NT2/D1 (cell line): Measurements from ENCODE around the gene SLC9C2.

ENCODE experiments used
- DNase-seq: peaks from one replicate; pipeline ENCODE4 v3.0.0-alpha.2; 2011; ENCODE audit warnings: low read depth, low spot score
- H3K27me3 ChIP-seq: 2 replicates; pipeline ENCODE4 v1.6.0; 2011; ENCODE audit warnings: mild to moderate bottlenecking; ENCODE audit not compliant: insufficient read length, insufficient read depth
- H3K36me3 ChIP-seq: 2 replicates; pipeline ENCODE4 v1.6.1; 2011; ENCODE audit warnings: mild to moderate bottlenecking, low read length, mixed read lengths; ENCODE audit not compliant: insufficient read depth, insufficient read length
- H3K4me1 ChIP-seq: 2 replicates; pipeline ENCODE4 v1.5.1; 2011; ENCODE audit not compliant: insufficient read depth, insufficient read length
- H3K4me3 ChIP-seq: 2 replicates; pipeline ENCODE4 v1.5.1; 2011; ENCODE audit warnings: low read depth; ENCODE audit not compliant: insufficient read length
- H3K9ac ChIP-seq: 2 replicates; pipeline ENCODE4 v1.6.0; 2011; ENCODE audit warnings: low read depth; ENCODE audit not compliant: insufficient read length
- H3K9me3 ChIP-seq: 2 replicates; pipeline ENCODE4 v1.5.1; 2011; ENCODE audit warnings: mild to moderate bottlenecking, low read length; ENCODE audit not compliant: insufficient read depth
- SUZ12 ChIP-seq: IDR thresholded peaks from 2 replicates; pipeline ENCODE4 v1.6.1; 2011; ENCODE audit not compliant: insufficient read length, insufficient read depth; ENCODE audit errors: extremely low read depth
- YY1 ChIP-seq: IDR thresholded peaks from 2 replicates; pipeline ENCODE4 v1.6.1; 2011; ENCODE audit not compliant: insufficient read length, insufficient read depth
- ZNF274 ChIP-seq: IDR thresholded peaks from 2 replicates; pipeline ENCODE4 v1.6.1; 2011; ENCODE audit warnings: mild to moderate bottlenecking, low read depth, low read length

Gene SLC9C2

DNA sequence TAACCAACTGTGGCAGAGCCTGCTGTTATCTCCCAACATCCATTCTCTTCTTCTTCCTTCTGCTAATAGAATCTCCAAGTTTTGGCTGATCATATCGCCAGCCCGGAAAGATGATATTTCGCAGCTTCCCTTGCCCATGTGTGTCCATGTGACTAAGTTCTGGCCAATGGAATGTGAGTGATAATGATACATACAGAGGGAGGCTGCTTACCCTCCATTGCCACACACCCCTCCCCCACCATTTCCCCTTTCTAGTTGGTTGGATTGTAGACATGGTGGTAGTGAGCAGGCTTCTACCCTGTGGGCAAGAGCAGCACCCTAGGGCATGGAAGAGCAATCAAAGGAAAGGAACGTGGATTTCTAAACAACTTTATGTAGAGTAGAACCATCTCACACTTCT is 48.8 kb downstream of the SLC9C2 start:
- no peak for DNase-seq
- H3K4me1 ChIP-seq: no peaks in the 10 kb centered on the region
- H3K27me3 ChIP-seq: no peaks in the 10 kb centered on the region
- H3K4me3 ChIP-seq: no peak overlapping the region
- TF ChIP-seq ZNF274: no peak
- no peak for TF ChIP-seq SUZ12
- no peak for TF ChIP-seq YY1
- H3K9ac ChIP-seq: no peak overlapping the region
- no peaks in the 10 kb centered on the region for H3K9me3 ChIP-seq
- H3K36me3 ChIP-seq: no peaks in the 10 kb centered on the region

DNA sequence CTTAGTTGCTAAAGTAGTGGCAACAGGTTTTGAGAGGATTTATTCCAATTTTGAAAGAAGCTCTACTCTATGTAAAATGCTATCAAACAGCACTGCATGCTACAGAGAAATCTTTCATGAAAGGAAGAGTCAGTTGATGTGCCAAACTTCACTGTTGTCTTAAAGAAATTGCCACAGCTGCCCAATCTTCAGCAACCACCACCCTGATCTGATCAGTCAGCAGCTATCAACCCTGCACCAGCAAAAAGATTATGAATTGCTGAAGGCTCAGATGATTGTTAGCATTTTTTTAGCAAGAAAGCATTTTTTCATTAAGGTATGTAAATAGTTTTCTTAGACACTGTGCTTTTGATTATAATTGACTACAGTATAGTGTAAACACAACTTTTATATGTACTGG is 49.6 kb downstream of the SLC9C2 start:
- Histone ChIP-seq H3K27me3 (no peaks in the 10 kb centered on the region), H3K4me1 (no peaks in the 10 kb centered on the region), H3K9ac (no peak overlapping the region), H3K4me3 (no peak overlapping the region), H3K36me3 (no peaks in the 10 kb centered on the region), H3K9me3 (no peaks in the 10 kb centered on the region)
- no peak for DNase-seq
- TF ChIP-seq ZNF274: no peak
- no peak for TF ChIP-seq SUZ12
- TF ChIP-seq YY1: no peak

DNA sequence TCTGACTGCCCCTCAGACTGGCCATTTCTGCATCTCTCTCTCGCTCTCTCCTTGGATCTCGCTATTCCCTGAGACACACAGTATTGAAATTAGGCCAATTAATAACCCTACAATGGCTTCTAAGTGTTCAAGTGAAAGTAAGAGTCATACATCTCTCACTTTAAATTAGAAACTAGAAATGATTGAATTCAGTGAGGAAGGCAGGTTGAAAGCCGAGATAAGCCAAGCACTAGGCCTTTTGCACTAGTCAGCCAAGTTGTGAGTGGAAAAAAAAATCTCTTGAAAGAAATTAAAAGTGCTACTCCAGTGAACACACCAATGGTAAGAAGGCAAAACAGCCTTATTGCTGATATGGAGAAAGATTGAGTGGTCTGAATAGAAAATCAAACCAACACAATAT is 51.2 kb downstream of the SLC9C2 start:
- H3K9me3 ChIP-seq: no peaks in the 10 kb centered on the region
- no peaks in the 10 kb centered on the region for H3K4me1 ChIP-seq
- no peaks in the 10 kb centered on the region for H3K36me3 ChIP-seq
- DNase-seq: no peak
- no peaks in the 10 kb centered on the region for H3K27me3 ChIP-seq
- H3K4me3 ChIP-seq: no peak overlapping the region
- H3K9ac ChIP-seq: no peak overlapping the region
- TF ChIP-seq YY1: no peak
- no peak for TF ChIP-seq ZNF274
- TF ChIP-seq SUZ12: no peak

DNA sequence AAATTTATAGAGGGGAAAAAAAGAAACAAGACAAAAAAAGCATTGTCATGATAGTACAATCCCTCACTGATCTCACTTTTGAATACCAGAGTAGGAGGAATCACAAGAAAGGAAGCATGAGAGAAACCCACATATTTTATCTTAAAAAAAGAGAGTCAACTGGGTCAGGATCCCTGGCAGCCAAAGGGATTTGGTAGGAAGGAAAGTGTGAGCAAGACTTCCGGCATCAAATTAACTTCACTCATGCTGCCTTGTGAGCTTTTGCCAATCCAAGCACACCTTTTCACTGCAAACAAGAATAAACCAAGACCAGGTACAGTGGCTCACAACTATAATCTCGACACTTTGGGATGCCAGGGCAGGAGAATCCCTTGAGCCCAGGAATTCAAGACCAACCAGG is 53.1 kb downstream of the SLC9C2 start:
- Histone ChIP-seq H3K9me3 (no peaks in the 10 kb centered on the region), H3K9ac (no peak overlapping the region), H3K27me3 (no peaks in the 10 kb centered on the region), H3K36me3 (no peaks in the 10 kb centered on the region), H3K4me3 (no peak overlapping the region), H3K4me1 (no peaks in the 10 kb centered on the region)
- no peak for TF ChIP-seq YY1
- no peak for TF ChIP-seq SUZ12
- no peak for TF ChIP-seq ZNF274
- DNase-seq: no peak

DNA sequence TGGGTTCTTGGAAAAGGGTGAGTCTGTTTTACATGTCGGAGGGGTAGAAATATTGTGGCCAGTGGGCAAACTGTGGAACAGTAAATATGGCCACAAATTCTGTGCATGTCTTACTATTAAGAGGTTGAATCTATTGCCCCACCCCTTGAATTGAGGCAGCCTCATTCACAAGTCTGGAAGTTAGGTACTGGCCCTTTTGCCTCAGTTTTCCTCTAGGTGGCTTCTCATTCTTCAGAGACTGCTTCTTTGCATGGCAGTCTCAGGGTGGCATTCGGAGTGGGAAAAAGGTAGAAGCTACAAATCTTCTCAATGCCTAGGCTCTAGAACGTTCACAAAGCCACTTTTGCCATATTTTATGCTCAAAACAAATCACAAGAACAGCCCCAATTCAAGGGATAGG is 57.2 kb downstream of the SLC9C2 start:
- Histone ChIP-seq H3K27me3 (no peaks in the 10 kb centered on the region), H3K4me1 (no peaks in the 10 kb centered on the region), H3K4me3 (no peak overlapping the region), H3K9ac (no peak overlapping the region), H3K36me3 (no peaks in the 10 kb centered on the region), H3K9me3 (no peaks in the 10 kb centered on the region)
- DNase-seq: no peak
- TF ChIP-seq SUZ12: no peak
- TF ChIP-seq ZNF274: no peak
- TF ChIP-seq YY1: no peak

DNA sequence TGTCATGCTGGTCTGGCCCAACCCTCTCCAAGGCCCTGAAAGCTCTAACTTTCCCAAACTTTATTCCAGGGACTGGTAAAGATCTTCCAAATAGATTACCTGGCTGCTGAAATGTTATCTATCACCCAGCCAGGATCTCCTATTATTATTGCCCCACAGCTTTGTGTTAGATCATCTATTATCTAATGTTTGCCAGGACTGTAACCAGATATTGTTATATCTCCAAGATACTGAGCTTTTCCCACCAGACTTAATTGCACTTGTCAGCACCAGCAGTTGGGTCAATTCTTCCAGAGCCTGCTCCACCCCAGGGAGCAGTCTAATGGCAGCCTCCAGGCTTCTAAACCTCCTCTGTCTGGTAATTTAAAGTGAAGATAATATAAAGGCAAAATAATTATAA is 66.6 kb downstream of the SLC9C2 start:
- no peaks in the 10 kb centered on the region for H3K27me3 ChIP-seq
- H3K9me3 ChIP-seq: no peaks in the 10 kb centered on the region
- DNase-seq: no peak
- H3K4me1 ChIP-seq: no peaks in the 10 kb centered on the region
- H3K4me3 ChIP-seq: no peak overlapping the region
- H3K9ac ChIP-seq: no peak overlapping the region
- TF ChIP-seq ZNF274: no peak
- no peak for TF ChIP-seq SUZ12
- no peak for TF ChIP-seq YY1
- no peaks in the 10 kb centered on the region for H3K36me3 ChIP-seq

DNA sequence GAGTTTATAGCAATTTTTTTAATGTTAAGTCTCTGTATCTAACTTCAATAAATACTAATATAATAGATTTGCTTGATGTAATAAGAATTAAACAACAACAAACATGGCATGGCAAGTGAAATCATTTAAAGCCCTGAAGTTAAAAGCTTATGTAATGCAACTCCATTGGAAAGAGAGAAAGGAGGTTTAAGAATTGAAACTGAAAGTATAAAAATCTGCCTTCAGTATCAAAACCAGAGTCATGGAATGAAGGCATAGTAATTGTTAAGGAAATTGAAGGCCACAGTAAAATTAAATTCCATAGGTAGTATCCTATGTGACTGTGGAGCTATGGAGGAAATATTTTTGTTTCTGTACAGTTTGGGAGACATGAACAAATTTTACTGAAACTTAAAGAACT is 70.6 kb downstream of the SLC9C2 start:
- TF ChIP-seq YY1: no peak
- TF ChIP-seq SUZ12: no peak
- TF ChIP-seq ZNF274: no peak
- Histone ChIP-seq H3K4me3 (no peak overlapping the region), H3K4me1 (peaks cover 2% of the 10 kb centered on the region), H3K36me3 (no peaks in the 10 kb centered on the region), H3K9me3 (no peaks in the 10 kb centered on the region), H3K27me3 (no peaks in the 10 kb centered on the region), H3K9ac (no peak overlapping the region)
- DNase-seq: no peak
